ENCODE measurements around the gene TRAPPC2.

GRCh38 chrX:13768939-13769338, 34.5 kb upstream of the TRAPPC2 start:
- TF ChIP-seq EZH2 (IDR thresholded peaks at IDR 0.05; ENCODE audit: borderline replicate concordance, low read depth, low read length, poor library complexity, severe bottlenecking) (no peak), CTCF (conservative IDR thresholded peaks at IDR 0.05; ENCODE audit: low read depth, low read length) (no peak)
